Neural cell (in vitro differentiated cells): Measurements from ENCODE around the gene CDCA8.

Experiments
- CTCF ChIP-seq: fragments of 450-650 bp; IDR thresholded peaks from 2 replicates; pipeline ENCODE4 v1.5.1; 2014; ENCODE audit warnings: antibody characterized with exemption, mild to moderate bottlenecking, moderate library complexity; ENCODE audit not compliant: poor library complexity, severe bottlenecking
- EP300 ChIP-seq: fragments of 450-650 bp; conservative IDR thresholded peaks from 2 replicates; pipeline ENCODE4 v1.6.1; 2014; ENCODE audit warnings: antibody characterized with exemption, mild to moderate bottlenecking, moderate library complexity; ENCODE audit not compliant: poor library complexity, severe bottlenecking
- EZH2 ChIP-seq: fragments of 200-600, 300-800 bp; shearing (Covaris generic), sonication (generic); IDR thresholded peaks from 2 replicates; pipeline ENCODE4 v1.6.1; 2014; ENCODE audit warnings: antibody characterized with exemption, low read length, borderline replicate concordance, mild to moderate bottlenecking; ENCODE audit not compliant: insufficient read depth, poor library complexity, severe bottlenecking
- POLR2AphosphoS5 ChIP-seq: IDR thresholded peaks from 2 replicates; pipeline ENCODE4 v1.6.1; 2012
- REST ChIP-seq: IDR thresholded peaks from 2 replicates; pipeline ENCODE4 v1.6.1; 2012; ENCODE audit warnings: borderline replicate concordance

GRCh38 chr1:37671261-37671660 lies 21.1 kb upstream of the CDCA8 start:
- TF ChIP-seq EZH2 (no peak), CTCF (no peak), POLR2AphosphoS5 (no peak), REST (no peak), EP300 (no peak)
